Osteocyte (in vitro differentiated cells): ENCODE measurements around the gene CCL19. TPM values are rescaled to one million over a fixed set of nuclear protein-coding genes. Genes with fewer than 3 reads are reported as not detected.

Experiments used
- DNase-seq: peaks from one replicate; pipeline ENCODE4 v3.0.0; 2021; ENCODE audit warnings: mixed read lengths; ENCODE audit not compliant: unreplicated experiment; ENCODE audit errors: extremely low spot score
- H3K27ac Mint-ChIP-seq: one replicate; pipeline ENCODE4 v1.8.0; 2021; ENCODE audit warnings: mild to moderate bottlenecking, mixed read lengths; ENCODE audit not compliant: unreplicated experiment
- H3K27me3 Mint-ChIP-seq: one replicate; pipeline ENCODE4 v1.8.0; 2021; ENCODE audit warnings: mixed read lengths; ENCODE audit not compliant: unreplicated experiment
- H3K36me3 Mint-ChIP-seq: one replicate; pipeline ENCODE4 v1.8.0; 2021; ENCODE audit warnings: mixed read lengths; ENCODE audit not compliant: unreplicated experiment
- H3K4me1 Mint-ChIP-seq: one replicate; pipeline ENCODE4 v1.8.0; 2021; ENCODE audit warnings: mixed read lengths; ENCODE audit not compliant: unreplicated experiment
- H3K4me3 Mint-ChIP-seq: one replicate; pipeline ENCODE4 v1.8.0; 2021; ENCODE audit warnings: mild to moderate bottlenecking, moderate library complexity, mixed read lengths; ENCODE audit not compliant: unreplicated experiment
- H3K9me3 Mint-ChIP-seq: one replicate; pipeline ENCODE4 v1.8.0; 2021; ENCODE audit warnings: mixed read lengths; ENCODE audit not compliant: unreplicated experiment
- CTCF ChIP-seq: fragments of 200-600 bp; sonication (generic); IDR thresholded peaks from 2 replicates; pipeline ENCODE4 v1.5.0; 2021; ENCODE audit warnings: antibody characterized with exemption, mild to moderate bottlenecking, moderate library complexity
- total RNA-seq: library from RNA; stranded (reverse); gene quantifications from 2 replicates; pipeline ENCODE4 v1.2.1, GENCODE V29; 2021

CCL19 gene
- total RNA-seq, 1 donor from 2014 or later, result not detected

- peak overlapping the region; percentile 88 for H3K4me3 Mint-ChIP-seq
- H3K27ac Mint-ChIP-seq, result peak overlapping the region; percentile 82
- no peaks in the 10 kb centered on the region for H3K27me3 Mint-ChIP-seq
- no peak for TF ChIP-seq CTCF
- H3K9me3 Mint-ChIP-seq, result no peaks in the 10 kb centered on the region
- peaks cover 12% of the 10 kb centered on the region for H3K36me3 Mint-ChIP-seq
- DNase-seq, result no peak
- peaks cover 32% of the 10 kb centered on the region for H3K4me1 Mint-ChIP-seq
Observed at GRCh38 chr9:34647084-34647403, 44.0 kb downstream of the CCL19 start.

- H3K4me3 Mint-ChIP-seq, result peak within 1 kb of the TSS; percentile 88
- peak; percentile 97 for DNase-seq
- peak; percentile 51 for TF ChIP-seq CTCF
- H3K36me3 Mint-ChIP-seq, result peaks cover 12% of the 10 kb centered on the region
- H3K4me1 Mint-ChIP-seq, result peaks cover 26% of the 10 kb centered on the region
- no peaks in the 10 kb centered on the region for H3K9me3 Mint-ChIP-seq
- H3K27ac Mint-ChIP-seq, result peak within 1 kb of the TSS; percentile 82
- no peaks in the 10 kb centered on the region for H3K27me3 Mint-ChIP-seq
Observed at GRCh38 chr9:34646211-34647083, 44.6 kb downstream of the CCL19 start, which contains the start of gene GALT. GALT (plus strand) TSS chr9:34646675; CDS start chr9:34646705, 30 bp downstream.

- no peak for DNase-seq
- Mint-ChIP-seq H3K27ac (no peak overlapping the region), H3K4me3 (no peak overlapping the region)
Observed at GRCh38 chr9:34644766-34645314, 46.2 kb downstream of the CCL19 start.

GRCh38 chr9:34642679-34643078, 48.4 kb downstream of the CCL19 start:
- Mint-ChIP-seq H3K27ac (no peak overlapping the region), H3K4me1 (peaks cover 22% of the 10 kb centered on the region), H3K4me3 (no peak overlapping the region), H3K36me3 (no peaks in the 10 kb centered on the region), H3K9me3 (no peaks in the 10 kb centered on the region), H3K27me3 (no peaks in the 10 kb centered on the region)
- DNase-seq, result no peak
- TF ChIP-seq CTCF, result no peak

More at GRCh38 chr9:34644766-34645314, 46.2 kb downstream of the CCL19 start:
- peaks cover 18% of the 10 kb centered on the region for H3K4me1 Mint-ChIP-seq
- peaks cover 12% of the 10 kb centered on the region for H3K36me3 Mint-ChIP-seq
- H3K9me3 Mint-ChIP-seq, result no peaks in the 10 kb centered on the region
- TF ChIP-seq CTCF, result no peak
- no peaks in the 10 kb centered on the region for H3K27me3 Mint-ChIP-seq

Other genes with a start within 250 kb of the CCL19 start
- gene FAM219A, start 232.7 kb downstream of the CCL19 start, total RNA-seq, result 24.8 and 25.9 TPM in 2 replicates
- not detected in 2 replicates for gene DNAI1, start 232.5 kb downstream of the CCL19 start, total RNA-seq
- 0.86 and 1.0 TPM in 2 replicates for gene ENHO, start 168.3 kb downstream of the CCL19 start, total RNA-seq
- 0.18 TPM in 1 of 2 replicates, not detected in the other for gene CNTFR, start 101.6 kb downstream of the CCL19 start, total RNA-seq
- 14.4 and 16.2 TPM in 2 replicates for gene RPP25L, start 79.2 kb downstream of the CCL19 start, total RNA-seq
- 97.0 and 105 TPM in 2 replicates for gene DCTN3, start 70.8 kb downstream of the CCL19 start, total RNA-seq
- gene ARID3C, start 62.2 kb downstream of the CCL19 start, total RNA-seq, result not detected in 2 replicates
- 71.9 and 76.7 TPM in 2 replicates for gene SIGMAR1, start 53.5 kb downstream of the CCL19 start, total RNA-seq
- gene GALT, start 44.6 kb downstream of the CCL19 start, total RNA-seq, result 57.2 and 58.4 TPM in 2 replicates
- 32.6 and 36.7 TPM in 2 replicates for gene IL11RA, start 39.1 kb downstream of the CCL19 start, total RNA-seq
- gene CCL27, start 28.6 kb downstream of the CCL19 start, total RNA-seq, result 0.78 and 1.1 TPM in 2 replicates
- not detected in 2 replicates for gene CCL21, start 18.9 kb upstream of the CCL19 start, total RNA-seq